Esophagus muscularis mucosa (tissue), 3 donors: ENCODE measurements around the gene SKIL.

Experiments
- CTCF ChIP-seq, 3 experiments: fragments of 200-600 bp in 2 of 3; fragments of 450-650 bp in 1 of 3; sonication (generic) in 2 of 3; IDR thresholded peaks; one replicate each; pipeline ENCODE4 v1.5.1; 2017 to 2019; ENCODE audit warnings: antibody characterized with exemption in 3 of 3, mild to moderate bottlenecking in 2 of 3, moderate library complexity in 1 of 3
- EP300 ChIP-seq: sonication (generic); formaldehyde crosslinking; IDR thresholded peaks from one replicate; pipeline ENCODE4 v1.6.1; 2017; ENCODE audit warnings: antibody characterized with exemption

- TF ChIP-seq CTCF (IDR thresholded peaks at IDR 0.05) (no peak), EP300 (no peak)
Observed at GRCh38 chr3:170397685-170398084, 40.2 kb downstream of the SKIL start.
